AG10803 (cell line): ENCODE results near the gene VAT1.
"Not testable (repeated sequence)": the region's sequence is repeated elsewhere in the genome, so short reads cannot be mapped to it uniquely, and the experiment has no call there.

Experiments
- DNase-seq: peaks from one replicate; pipeline ENCODE4 v3.0.0; 2010; ENCODE audit warnings: low read depth
- H3K4me3 ChIP-seq: 2 replicates; pipeline ENCODE4 v1.5.1; 2011; ENCODE audit warnings: mild to moderate bottlenecking, low read length, control low read depth
- TF ChIP-seq, protein P1 (sequence below): conservative IDR thresholded peaks from 2 replicates; pipeline ENCODE4 v1.5.1; 2011; ENCODE audit warnings: mild to moderate bottlenecking, low read length, control low read depth, inconsistent platforms

Gene VAT1

DNA sequence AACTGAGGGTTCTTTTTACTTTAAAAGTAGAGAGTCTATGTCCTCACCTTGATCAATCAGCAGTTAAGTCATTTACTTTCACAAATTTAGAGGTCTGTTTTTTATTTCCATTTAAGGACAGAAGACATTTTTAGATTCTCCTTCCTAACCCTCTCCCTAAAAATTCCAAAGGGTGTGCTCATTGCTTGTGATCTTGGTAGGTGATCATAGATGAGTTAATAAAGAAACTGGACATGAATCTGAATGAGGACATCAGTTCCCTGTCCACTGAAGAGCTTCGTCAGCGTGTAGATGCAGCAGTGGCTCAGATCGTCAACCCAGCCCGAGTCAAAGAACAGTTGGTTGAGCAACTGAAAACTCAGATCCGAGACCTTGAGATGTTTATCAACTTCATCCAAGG lies 33.0 kb downstream of the VAT1 start:
- no peak overlapping the region for H3K4me3 ChIP-seq
- TF ChIP-seq, protein P1, sequence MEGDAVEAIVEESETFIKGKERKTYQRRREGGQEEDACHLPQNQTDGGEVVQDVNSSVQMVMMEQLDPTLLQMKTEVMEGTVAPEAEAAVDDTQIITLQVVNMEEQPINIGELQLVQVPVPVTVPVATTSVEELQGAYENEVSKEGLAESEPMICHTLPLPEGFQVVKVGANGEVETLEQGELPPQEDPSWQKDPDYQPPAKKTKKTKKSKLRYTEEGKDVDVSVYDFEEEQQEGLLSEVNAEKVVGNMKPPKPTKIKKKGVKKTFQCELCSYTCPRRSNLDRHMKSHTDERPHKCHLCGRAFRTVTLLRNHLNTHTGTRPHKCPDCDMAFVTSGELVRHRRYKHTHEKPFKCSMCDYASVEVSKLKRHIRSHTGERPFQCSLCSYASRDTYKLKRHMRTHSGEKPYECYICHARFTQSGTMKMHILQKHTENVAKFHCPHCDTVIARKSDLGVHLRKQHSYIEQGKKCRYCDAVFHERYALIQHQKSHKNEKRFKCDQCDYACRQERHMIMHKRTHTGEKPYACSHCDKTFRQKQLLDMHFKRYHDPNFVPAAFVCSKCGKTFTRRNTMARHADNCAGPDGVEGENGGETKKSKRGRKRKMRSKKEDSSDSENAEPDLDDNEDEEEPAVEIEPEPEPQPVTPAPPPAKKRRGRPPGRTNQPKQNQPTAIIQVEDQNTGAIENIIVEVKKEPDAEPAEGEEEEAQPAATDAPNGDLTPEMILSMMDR, result no peak
- DNase-seq, result no peak

- DNase-seq, result no peak
- TF ChIP-seq, protein P1, result no peak
- H3K4me3 ChIP-seq, result no peak overlapping the region
These were observed 37.0 kb downstream of the VAT1 start for GRCh38 chr17:42985225-42985624.

DNA sequence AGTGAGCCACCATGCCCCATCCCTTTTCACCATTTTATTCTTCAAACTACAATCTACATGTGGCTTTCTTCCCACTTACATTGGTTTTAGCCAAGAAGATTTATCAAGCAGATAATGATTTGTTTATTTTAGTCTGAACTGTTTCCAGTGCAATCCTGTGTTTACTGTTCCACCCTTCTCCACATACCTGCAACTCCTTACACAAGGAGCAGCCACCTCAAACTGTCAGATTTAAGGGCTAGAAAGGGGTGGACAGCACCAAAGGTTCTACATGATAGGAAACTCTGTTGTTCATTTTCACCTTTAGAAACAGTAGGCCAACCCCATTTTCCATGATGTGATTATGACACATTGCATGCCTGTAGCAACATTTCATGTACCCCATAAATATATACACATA lies 39.9 kb downstream of the VAT1 start:
- DNase-seq, result no peak
- H3K4me3 ChIP-seq, result no peak overlapping the region
- TF ChIP-seq, protein P1, result no peak

DNA sequence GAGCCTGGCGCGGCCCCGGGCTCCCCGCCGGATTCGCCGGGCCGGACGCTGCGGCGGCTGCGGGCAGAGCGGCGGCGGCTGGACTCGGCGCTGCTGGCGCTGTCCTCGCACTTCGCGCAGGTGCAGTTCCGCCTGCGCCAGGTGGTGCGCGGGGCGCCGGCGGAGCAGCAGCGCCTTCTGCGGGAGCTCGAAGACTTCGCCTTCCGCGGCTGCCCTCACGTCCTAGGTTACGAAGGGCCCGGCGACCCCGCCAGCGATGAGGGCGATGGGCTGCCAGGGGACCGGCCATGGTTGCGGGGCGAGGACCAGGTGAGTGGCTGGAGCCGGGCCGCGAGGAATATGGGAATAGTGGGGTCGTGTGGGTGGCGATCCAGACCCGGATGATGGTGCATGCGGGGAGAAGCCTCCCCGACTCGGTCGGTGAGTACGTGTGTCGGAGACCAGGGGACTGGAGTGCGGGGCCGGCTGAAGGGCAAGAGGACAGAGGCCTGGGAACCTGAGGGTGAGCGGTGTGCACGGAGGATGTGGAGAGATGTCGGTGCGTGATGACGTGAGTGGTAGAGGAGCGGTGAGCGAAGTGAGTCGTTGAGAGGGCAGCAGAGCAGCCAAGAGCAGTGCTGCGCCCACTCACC lies 41.3 kb downstream of the VAT1 start:
- TF ChIP-seq, protein P1, result no peak
- peak; percentile 34 for DNase-seq
- peak overlapping the region; percentile 87 for H3K4me3 ChIP-seq

GRCh38 chr17:42980274-42980765 lies 41.9 kb downstream of the VAT1 start, which contains the start of gene RUNDC1:
TSS of gene RUNDC1 (plus strand) at chr17:42980565. CDS start at chr17:42980577, 12 bp downstream.
- peak within 1 kb of the TSS; percentile 87 for H3K4me3 ChIP-seq

GRCh38 chr17:42979511-42980273 lies 42.5 kb downstream of the VAT1 start, which contains the start of gene PTGES3L:
TSS of gene PTGES3L (minus strand) at chr17:42980080. CDS start at chr17:42980053, 27 bp downstream.
- no peak for DNase-seq
- H3K4me3 ChIP-seq, result peak within 1 kb of the TSS; percentile 87
- TF ChIP-seq, protein P1, result no peak

More at GRCh38 chr17:42980274-42980765, 41.9 kb downstream of the VAT1 start, which contains the start of gene RUNDC1:
- DNase-seq, result peak; percentile 82
- TF ChIP-seq, protein P1, result no peak

GRCh38 chr17:42975701-42976100 lies 46.5 kb downstream of the VAT1 start:
- not testable (repeated sequence) for DNase-seq, H3K4me3 ChIP-seq
